HG03460 (cell line): ENCODE data around the gene MITF.

Experiments used
- ATAC-seq: cut with Tn5 transposase; IDR thresholded peaks from one replicate; pipeline ENCODE4 v1.9.1; 2021; ENCODE audit not compliant: unreplicated experiment

MITF gene

DNA sequence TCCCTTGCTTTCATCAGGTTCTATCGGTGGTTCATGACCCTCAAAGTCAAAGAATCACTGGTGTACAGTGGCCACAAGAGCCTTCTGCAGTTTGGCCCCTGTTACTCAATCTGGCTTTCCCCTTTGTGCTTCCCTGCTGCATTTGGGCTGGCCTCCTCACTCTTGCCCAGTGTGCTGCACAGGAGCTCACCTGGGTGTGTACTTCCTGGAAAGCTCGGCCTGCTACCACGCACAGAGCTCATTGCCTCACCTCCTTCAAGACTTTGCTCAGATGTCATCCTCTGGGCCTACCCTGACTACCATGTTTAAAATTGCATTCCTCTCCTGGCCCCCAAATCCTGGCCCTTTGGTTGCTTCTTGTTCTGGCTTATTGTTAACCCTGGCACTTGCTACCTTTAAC is 90.9 kb downstream of the MITF start:
- no peak for ATAC-seq

DNA sequence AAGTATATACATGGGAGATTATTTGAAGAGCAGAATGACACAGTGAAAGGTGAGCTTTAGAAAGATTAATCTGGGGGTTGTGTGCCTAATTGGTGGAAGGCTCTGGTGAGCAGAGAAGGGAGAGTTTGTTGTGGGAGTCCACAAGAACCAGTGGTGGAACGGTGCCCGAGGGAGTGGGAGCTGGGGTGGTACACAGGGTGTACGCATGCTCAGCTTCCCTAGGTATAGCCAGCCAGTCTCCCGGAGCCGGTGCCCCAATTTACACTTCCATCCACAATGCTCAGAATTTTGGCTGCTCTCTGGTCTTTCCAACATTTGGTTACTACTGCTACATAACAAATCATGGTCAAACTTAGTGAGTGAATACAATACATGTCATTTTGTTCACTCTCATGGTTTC is 92.5 kb downstream of the MITF start:
- no peak for ATAC-seq

DNA sequence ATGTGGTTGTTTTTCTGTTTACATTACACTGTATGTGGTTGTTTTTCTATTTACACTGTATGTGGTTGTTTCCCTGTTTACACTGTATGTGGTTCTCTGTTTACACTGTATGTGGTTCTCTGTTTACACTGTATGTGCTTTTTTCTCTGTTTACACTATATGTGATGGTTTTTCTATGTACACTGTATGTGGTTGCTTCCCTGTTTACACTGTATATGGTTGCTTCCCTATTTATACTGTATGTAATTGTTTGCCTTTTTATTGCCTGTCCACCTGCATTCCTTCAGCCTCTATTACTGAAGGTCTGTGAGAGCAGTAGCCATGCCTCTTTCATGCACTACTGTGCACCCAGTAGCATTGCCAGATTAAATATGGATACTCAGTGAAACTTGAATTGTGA is 94.3 kb downstream of the MITF start:
- ATAC-seq: no peak

DNA sequence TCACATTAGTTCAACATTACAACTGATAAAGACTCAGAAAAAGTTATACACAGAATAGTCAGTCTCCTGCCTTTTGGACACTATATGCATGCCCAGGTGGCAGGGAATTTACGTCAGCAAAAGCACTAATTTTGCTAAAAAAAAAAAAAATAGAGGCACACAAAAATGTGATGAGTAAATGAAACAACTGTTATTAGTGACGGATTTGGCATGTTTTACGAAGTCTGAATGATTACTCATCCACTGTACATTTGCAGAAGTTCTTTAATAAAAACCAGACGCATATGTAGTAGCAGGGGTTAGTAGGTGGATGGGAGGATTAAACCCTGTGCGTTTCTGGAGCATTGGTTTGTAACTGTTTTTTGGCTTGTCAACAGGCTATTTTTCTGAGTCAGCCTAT is 99.0 kb downstream of the MITF start:
- no peak for ATAC-seq

DNA sequence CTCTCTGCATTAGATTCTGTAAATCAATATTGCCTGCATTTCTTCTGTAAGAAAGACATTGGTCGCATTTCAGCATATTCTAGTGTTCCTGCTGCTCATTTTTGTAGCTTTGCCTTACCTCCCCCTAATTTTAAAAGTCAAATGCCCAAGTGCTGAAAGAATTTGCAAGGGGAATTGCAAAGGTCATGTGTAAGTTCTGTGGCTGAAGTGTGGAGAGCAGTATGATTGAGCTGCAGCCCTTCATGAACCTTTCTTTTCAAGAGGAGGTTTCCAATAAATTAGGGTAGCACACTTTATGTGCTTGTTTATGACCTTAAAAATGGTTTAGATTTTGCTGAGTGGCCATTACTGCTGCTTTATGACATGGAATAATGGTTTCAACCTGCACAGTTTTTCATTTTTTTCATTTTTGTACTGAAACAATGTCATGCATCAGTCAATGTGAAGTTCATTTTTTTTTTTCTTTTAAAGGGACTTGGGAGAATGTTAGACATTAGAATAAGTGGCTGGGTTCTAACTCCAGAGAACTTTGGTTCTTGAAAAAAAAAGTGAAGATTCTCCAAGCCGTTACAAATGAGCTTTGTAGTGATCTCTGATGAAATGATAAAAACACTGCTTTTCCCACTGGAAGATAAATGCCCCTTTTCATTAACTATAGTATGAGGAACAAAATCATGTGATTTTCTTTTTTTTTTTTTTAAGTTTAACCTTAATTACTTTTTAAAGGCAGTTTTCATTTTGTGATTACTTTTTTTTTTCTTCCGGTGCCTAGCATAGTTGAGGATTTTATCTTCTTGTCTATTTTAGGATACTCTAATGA is 99.6 kb downstream of the MITF start:
- ATAC-seq: no peak

DNA sequence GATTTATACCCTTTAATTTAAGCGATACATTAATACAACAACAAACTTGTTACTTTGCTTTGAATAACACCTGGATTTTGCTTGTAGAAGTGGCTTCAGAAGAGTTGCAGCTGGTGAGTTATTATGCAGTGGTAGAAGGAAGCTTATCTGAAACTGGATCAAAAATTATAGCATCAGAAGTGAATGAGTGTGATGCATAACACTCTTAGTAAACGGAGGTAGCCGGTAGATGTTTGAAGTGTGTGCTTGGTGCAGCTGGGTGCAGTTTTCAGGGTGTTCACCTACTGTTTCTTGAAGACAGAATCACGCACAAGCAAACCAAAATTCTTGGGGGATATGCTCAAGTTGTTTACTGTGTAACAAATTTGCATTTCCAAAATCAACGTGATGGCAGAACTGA is 103.1 kb downstream of the MITF start:
- no peak for ATAC-seq

DNA sequence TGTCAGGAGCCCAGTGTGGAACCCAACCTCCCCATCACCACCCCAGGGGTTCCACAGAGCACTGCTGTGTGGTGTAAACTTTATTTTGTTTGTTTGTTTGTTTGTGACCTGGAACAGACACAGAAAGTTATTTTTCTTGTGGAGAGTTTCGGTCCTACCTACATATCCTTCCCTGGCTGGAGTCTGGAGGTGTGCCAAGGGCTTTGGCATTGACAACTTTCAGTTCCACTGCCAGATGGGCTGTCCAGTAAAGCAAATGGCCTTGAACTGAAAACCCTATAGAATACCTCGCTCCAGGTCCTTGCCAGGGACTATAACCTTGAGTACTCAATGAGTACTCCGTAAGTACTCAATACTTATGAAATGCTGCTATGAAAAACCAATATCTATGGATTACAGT is 103.5 kb downstream of the MITF start:
- no peak for ATAC-seq

DNA sequence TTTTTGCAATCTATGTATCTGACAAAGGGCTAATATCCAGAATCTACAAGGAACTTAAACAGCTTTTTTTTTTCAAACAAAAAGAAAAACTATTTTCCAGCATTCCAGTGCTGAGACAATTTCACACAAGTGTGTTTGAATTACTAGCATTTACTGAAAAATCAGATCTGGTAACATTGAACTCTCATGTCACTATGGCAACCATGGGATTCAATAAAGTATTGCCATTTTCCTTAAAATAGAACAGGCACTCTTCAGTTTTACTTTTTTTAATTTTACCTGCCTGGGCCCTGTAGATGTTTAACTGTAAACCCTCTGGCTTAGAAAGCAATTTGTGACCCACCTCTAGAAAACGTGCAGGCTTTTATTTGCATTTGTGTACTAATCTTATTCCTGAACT is 105.4 kb downstream of the MITF start:
- no peak for ATAC-seq

DNA sequence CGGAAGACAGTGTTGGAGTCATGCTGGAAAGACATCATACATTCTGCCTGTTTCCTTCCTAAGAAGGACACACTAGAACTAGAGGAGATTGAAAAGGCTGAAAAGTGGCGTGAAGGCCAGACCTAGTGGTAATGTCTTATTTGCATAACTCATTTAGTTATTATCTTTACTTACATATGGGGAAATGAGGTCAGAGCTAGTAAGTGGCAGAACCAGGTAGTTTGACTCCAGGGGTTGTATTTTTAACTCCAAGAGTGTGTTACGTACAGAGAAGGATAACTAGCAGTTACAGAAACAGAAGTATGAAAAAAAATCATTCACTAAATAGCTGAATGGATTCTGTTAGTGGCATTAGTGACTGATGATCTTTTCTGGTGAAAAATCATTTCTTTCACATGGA is 108.0 kb downstream of the MITF start:
- no peak for ATAC-seq

DNA sequence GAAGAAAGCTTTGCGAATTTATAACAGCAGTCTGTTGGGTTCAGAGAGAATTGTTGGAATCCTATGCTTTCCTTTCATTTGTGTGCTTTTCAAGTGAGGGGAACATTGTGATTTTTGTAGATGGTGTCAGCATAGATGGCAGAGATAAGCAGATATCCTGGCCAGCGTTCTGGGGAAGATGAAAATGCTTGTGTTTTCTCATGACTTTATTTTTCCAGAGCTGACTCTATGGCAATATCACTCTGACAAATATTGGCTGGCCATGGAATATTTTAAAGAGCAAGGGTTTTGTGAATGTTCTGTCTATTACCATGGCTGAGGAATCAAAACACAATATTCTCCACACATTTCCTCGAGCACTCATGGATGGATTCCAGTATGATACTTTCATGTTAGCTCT is 108.8 kb downstream of the MITF start:
- no peak for ATAC-seq

DNA sequence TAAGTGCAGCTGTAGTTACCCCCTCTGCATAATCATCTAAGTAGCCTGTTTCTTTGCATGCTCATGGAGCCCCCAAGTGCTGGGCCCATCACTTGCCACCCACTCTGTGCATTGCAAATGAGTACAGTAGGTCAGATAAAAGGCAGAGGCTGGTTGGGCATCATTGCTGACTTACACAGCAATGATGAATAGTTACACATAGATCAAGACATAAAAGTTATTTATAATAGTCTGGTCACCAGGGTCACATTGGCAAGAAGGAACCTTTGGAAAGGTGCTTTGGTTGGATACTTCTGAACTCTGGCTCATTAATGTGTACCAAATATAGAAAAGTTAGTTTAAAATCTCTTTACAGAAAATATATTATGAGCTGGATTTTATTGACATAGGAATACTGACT is 111.6 kb downstream of the MITF start:
- ATAC-seq: no peak

DNA sequence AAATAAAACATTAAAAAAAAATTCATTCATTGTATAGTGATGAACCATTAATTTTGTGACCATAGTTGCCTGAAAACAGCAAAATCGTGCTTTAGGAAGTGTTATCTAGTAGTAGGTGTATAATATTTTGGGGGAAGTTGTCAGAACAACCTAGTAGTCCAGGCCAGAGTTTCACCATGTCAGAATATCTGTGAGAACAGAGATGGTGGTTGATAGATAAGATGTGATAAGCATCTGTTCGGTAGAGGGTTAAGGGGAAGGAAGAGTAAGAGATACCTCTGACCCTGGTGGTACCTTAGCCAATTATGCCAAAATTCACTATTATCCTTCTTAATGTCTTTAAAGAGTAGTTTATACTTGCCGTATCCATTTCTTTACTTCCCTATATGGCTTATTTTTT is 113.8 kb downstream of the MITF start:
- ATAC-seq: no peak

DNA sequence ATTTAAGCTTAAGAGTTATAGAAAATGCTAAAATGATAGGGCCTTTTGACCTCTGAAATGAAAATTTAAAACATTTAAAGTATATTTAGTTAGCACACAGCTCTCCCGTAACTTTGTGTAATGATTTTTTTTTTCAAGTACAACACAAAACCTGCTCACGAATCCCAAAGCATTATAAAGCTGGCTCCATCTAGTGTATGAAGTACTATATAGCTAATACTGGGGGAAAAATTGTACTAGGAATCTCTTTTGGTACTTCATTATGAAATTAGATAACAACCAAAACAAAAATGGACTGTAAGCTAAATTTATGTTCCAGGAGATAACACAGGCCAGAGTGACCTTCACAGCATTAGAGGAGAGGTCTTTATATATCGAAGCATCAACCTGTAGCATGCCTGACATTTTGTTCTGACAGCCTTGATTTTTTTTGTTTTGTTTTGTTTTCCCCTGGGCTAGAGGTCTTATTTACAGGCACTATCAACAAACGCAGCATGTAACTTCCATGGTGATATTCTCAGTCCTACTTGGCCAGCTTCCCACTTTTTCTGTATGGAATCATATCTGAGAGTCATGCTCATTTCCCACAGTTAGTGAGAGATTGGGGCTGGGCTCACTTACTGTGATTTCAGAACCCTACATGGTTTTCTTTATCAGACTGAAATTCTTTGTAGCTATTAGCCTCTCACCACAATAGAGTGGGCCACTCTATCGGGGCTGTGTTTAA is 116.3 kb downstream of the MITF start:
- ATAC-seq: no peak

DNA sequence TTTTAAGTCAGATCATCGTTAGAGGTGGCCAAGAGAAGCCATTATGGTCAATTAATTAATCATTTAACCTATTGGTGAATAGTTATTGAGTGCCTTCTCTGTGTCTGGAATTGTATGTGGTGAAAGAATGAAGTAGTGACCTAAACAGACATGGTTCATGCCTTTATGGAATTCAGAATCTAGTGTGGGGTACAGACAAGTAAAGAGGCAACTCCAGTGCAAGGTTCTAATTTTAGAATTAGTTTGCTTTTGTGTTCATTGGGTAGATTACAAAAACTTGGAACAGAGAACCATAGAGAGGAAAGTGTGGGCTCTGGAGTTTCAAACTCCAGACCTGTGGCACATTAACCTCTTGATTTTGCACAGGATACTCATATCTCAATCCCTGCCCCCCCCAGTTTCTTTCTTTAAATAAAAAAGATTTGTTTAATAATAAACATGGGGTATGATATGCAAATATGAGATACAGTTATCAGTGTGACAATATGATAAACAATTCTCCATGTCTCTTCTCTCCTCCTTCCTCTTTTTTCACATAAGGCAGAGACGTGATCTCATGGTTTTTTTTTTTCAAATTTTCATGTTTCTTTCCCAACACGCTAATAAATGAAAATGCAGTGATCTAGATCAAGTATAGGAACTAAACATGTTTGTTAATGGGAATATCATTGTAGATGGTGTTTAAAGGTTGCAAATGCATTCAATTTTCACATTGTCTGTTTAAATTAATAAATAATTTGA is 117.9 kb downstream of the MITF start:
- no peak for ATAC-seq

DNA sequence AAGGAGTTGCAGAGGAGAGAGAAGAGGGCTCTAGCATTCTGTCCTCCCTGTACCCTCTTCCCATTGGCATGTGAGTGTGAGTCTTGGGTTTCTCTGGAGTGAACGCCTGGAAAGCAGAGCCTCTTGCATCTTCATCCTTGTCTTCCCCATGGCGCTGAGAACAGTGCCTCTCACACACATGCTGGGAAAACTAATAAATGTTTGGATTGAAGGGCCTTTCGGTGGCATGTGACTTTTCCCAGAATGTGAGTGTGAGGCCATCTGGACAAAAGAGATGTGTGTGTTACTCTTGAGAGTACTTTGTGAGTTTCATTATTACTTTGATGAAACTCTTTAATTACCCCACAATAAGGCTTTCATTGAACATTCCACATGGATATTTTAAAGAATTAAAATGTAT is 122.3 kb downstream of the MITF start:
- no peak for ATAC-seq

DNA sequence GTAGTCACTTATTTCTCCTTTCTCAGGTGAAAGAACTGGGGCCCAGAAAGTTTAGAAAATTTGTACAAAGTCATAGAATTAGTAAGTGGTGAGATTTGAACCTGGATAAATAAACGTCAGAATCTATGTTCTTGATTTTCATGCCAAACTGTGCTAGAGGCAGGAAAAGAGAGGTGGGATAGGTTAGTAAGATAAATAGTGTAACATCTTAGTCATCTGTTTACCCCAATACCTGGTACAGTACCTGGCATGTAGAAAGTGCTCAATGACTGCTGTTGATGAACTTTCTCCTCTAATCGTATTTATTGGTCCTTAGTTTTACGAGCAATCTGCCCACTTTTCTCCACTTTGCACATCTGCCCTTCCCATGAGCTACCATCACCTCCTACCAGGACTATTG is 124.9 kb downstream of the MITF start:
- no peak for ATAC-seq

DNA sequence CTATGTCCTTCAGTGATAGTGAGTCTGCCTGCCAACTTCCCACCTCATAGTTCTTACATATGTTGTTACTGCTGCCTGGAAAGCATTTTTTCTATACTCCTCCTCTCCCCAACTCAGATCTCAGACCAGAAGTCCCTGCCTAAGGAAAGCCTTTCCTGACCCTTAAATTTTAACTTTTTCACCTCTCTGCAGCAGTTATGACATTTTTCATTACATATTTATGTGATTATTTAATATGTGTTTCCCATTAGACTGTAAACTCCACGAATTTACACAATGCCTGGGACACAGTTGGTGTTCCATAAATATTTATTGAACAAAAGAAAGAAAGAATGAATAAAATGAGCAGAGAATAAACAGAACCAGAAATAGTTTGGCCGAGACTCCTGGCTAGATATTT is 125.5 kb downstream of the MITF start:
- ATAC-seq: no peak

DNA sequence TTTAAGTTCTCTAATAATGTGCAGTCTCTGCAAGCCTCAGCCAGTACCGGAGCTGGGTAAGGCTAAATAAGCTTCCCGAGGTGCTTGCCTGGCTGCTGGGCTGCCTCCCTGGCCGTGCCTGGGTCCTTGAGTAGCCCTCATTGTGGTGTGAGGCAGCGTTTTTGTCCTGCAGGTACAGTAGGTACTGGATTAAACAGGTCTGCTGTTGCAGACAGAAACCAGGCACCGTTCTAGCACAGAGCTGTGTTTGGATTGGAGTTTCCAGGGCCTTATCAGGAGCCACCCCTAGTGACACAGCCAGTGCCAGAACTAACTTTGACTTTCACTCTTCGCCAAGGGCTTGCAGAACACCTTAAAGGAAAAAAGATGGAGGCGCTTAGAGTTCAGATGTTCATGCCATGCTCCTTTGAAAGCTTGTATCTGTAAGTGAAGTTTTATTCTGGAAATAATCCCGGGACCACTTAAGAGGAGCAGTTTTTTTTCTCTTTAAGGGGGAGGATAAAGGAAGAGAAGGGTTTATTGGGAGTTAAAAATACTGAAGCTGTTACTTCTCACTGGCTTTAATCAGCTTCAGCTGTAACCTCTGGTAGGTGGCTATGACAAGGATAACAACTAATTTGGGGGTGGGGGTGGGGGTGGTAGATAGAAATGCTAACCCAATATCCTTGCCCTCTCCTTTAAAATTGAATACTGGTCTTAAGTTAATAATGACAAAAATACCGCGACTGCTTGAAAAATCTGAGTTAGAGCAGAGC is 126.8 kb downstream of the MITF start:
- ATAC-seq: no peak

DNA sequence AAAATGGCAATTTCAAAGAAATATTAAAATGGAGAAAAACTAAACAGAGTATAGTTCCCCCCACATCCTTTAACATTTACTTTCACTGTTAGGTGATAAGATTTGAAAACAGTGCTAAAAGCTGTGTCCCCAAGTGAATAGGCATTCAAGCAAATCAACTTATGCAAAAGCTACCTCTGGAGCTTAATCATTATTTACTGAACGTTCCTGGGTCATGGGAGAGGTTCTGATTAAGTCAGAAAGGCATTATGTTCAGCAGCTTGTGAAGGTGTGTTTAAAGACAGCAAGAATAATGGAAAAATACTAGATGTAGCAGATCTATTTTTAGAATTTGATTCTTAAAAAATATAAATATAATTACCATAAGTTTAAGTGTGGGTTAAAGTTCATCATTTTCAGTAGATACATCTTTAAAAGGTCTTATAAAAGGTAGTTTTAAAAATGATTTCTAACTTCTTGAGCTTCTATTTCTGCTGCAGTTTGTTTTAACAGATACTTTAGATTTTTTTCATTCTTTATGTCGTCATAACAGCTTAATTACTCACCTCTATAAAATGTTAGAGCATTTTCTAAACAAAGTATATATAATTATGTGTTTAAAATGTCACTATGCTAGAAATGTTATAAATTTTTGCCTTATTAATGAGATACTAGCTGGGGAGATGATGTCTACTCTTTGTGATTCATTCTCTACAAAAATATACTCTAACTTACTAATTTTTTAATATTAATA is 127.9 kb downstream of the MITF start:
- no peak for ATAC-seq

DNA sequence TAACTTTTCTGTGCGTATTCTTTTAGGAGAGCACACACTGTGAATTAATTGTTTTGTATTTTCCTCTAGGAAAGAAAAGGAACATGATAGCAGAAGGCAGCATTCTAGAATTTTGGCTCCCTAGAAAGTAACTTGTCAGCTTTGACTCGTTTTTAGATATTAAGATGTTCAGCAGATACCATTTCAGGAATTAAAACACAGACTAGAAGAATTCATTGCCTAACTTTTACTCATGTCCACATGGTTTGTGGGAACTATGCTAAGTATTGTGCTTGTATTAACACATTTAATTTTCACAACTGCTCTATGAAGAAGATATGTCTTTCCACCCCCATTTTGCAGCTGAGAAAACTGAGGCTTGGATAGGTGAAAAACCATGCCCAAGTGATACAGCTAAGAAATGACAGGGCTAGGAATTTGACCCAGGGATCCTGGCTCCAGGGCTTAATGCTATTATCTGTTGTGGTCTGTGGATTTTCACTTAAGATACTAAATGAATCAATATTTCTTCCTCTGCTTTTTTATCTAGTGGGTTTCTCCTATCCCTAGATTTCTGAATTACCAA is 128.8 kb downstream of the MITF start:
- ATAC-seq: no peak
